ENCODE results near the gene KLF11. TPM values are rescaled to one million over a fixed set of nuclear protein-coding genes. Genes with fewer than 3 reads are reported as not detected.

Gene KLF11
- total RNA-seq, 4 donors from 2014 or later: 42.5 to 86.1 (median 61.2) TPM

- TF ChIP-seq POLR2A (IDR thresholded peaks at IDR 0.05): no peak
- TF ChIP-seq CTCF (IDR thresholded peaks at IDR 0.05): no peak
- no peak overlapping the region for H3K4me3 ChIP-seq (ENCODE audit: low read depth, poor library complexity, severe bottlenecking)
- intact Hi-C loops (cut with DNase I; ENCODE audit: low total_unique reads): no loop called here
- no peak for DNase-seq (ENCODE audit: low spot score in 2 of 2)
- WGBS, 2 donors: 92 to 94% methylated on average over 4 of the region's 4 CpGs
Measured at GRCh38 chr2:10022445-10022844, 20.9 kb upstream of the KLF11 start.

- H3K4me3 ChIP-seq (ENCODE audit: low read depth, poor library complexity, severe bottlenecking): no peak overlapping the region
- no peak for DNase-seq (ENCODE audit: low spot score in 2 of 2)
- WGBS, 2 donors: 89 to 96% methylated on average over 10 of the region's 10 CpGs
- intact Hi-C loops (cut with DNase I; ENCODE audit: low total_unique reads): no loop called here
- TF ChIP-seq CTCF (IDR thresholded peaks at IDR 0.05): no peak
- TF ChIP-seq POLR2A (IDR thresholded peaks at IDR 0.05): no peak
Measured at GRCh38 chr2:10022966-10023662, 20.2 kb upstream of the KLF11 start.

GRCh38 chr2:10026940-10027569 is 16.3 kb upstream of the KLF11 start:
- intact Hi-C loops (cut with DNase I; ENCODE audit: low total_unique reads): no loop called here
- DNase-seq (ENCODE audit: low spot score in 2 of 2): no peak
- no peak overlapping the region for H3K4me3 ChIP-seq (ENCODE audit: low read depth, poor library complexity, severe bottlenecking)
- WGBS, 2 donors: 79 to 87% methylated on average over 8 of the region's 8 CpGs
- TF ChIP-seq CTCF (IDR thresholded peaks at IDR 0.05) (no peak), POLR2A (IDR thresholded peaks at IDR 0.05) (no peak)

GRCh38 chr2:10027660-10028330 is 15.6 kb upstream of the KLF11 start:
- intact Hi-C loops (cut with DNase I; ENCODE audit: low total_unique reads): no loop called here
- no peak for TF ChIP-seq CTCF (IDR thresholded peaks at IDR 0.05)
- TF ChIP-seq POLR2A (IDR thresholded peaks at IDR 0.05): no peak
- 74 to 85% methylated on average over 16 of the region's 16 CpGs for WGBS, 2 donors
- no peak for DNase-seq (ENCODE audit: low spot score in 2 of 2)
- H3K4me3 ChIP-seq (ENCODE audit: low read depth, poor library complexity, severe bottlenecking): no peak overlapping the region

- no peak overlapping the region for H3K4me3 ChIP-seq (ENCODE audit: low read depth, poor library complexity, severe bottlenecking)
- intact Hi-C loops (cut with DNase I; ENCODE audit: low total_unique reads): no loop called here
- 73 to 74% methylated on average over 16 of the region's 16 CpGs for WGBS, 2 donors
- TF ChIP-seq POLR2A (IDR thresholded peaks at IDR 0.05) (no peak), CTCF (IDR thresholded peaks at IDR 0.05) (no peak)
- DNase-seq (ENCODE audit: low spot score in 2 of 2): no peak
Measured at GRCh38 chr2:10028407-10028987, 14.9 kb upstream of the KLF11 start.

Data from lower leg skin (tissue), 4 donors.